Measurements from ENCODE around the gene OMD.

Gene OMD, protein sequence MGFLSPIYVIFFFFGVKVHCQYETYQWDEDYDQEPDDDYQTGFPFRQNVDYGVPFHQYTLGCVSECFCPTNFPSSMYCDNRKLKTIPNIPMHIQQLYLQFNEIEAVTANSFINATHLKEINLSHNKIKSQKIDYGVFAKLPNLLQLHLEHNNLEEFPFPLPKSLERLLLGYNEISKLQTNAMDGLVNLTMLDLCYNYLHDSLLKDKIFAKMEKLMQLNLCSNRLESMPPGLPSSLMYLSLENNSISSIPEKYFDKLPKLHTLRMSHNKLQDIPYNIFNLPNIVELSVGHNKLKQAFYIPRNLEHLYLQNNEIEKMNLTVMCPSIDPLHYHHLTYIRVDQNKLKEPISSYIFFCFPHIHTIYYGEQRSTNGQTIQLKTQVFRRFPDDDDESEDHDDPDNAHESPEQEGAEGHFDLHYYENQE

GRCh38 chr9:92424340-92424739 is at the start of gene OMD:
Gene OMD (minus strand): TSS chr9:92424471. CDS start chr9:92417558, 6,913 bp downstream.
- ATAC-seq: no peak
- Mint-ChIP-seq H3K4me1 (no peaks in the 10 kb centered on the region), H3K9me3 (no peaks in the 10 kb centered on the region), H3K27ac (no peak within 1 kb of the TSS), H3K27me3 (no peaks in the 10 kb centered on the region), H3K4me3 (no peak within 1 kb of the TSS)
- no peak for DNase-seq

DNA sequence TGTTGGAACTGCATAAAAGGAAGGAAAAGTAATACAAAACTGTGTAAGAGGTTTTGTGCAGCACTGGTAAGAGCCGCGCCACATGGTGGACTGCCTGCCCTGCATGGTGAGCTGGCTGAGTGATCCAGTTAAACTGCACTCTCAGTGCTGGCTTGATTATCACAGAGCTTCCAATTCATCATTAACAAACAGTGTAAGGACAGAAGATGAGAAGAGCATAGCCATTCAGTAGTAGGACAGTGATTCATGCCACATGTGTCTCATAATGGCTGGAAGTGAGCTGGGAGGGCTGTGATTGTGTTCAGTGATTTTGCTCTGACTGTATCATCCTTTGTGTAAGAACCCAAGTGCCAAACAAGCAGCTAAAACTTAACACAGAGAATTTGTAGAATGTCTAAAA is 43.9 kb upstream of the OMD start:
- no peaks in the 10 kb centered on the region for H3K27me3 Mint-ChIP-seq
- DNase-seq: no peak
- no peak overlapping the region for H3K27ac Mint-ChIP-seq
- H3K4me1 Mint-ChIP-seq: no peaks in the 10 kb centered on the region
- no peak overlapping the region for H3K4me3 Mint-ChIP-seq
- H3K9me3 Mint-ChIP-seq: no peaks in the 10 kb centered on the region
- no peak for ATAC-seq

DNA sequence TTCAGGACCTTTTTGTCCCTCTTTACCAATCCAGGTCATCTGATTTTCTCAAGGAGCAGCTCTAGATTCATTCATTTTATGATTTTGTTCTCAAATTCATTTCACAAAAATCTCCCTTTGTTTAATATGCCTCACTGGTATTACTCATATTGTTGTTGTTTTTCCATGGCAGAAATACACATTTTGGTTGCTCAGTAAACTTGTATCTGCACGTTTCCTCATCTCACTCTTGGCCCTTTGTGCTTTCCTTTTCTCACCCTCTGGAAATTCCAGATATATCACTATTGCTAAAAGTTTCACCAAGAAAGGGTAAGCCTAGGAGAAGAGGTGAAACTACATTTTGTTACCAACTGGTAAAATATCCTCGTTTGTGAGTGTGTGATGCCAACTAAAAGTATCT is 43.2 kb upstream of the OMD start:
- no peaks in the 10 kb centered on the region for H3K27me3 Mint-ChIP-seq
- no peak for DNase-seq
- no peak overlapping the region for H3K27ac Mint-ChIP-seq
- no peaks in the 10 kb centered on the region for H3K9me3 Mint-ChIP-seq
- H3K4me3 Mint-ChIP-seq: no peak overlapping the region
- no peaks in the 10 kb centered on the region for H3K4me1 Mint-ChIP-seq
- ATAC-seq: no peak

- Mint-ChIP-seq H3K27ac (no peak overlapping the region), H3K9me3 (no peaks in the 10 kb centered on the region), H3K4me1 (no peaks in the 10 kb centered on the region), H3K27me3 (no peaks in the 10 kb centered on the region), H3K4me3 (no peak overlapping the region)
- DNase-seq: no peak
- no peak for ATAC-seq
Observed at GRCh38 chr9:92467041-92467440, 42.8 kb upstream of the OMD start.

GRCh38 chr9:92463984-92464383 is 39.7 kb upstream of the OMD start:
- ATAC-seq: no peak
- H3K4me1 Mint-ChIP-seq: no peaks in the 10 kb centered on the region
- DNase-seq: no peak
- peak overlapping the region in 1 of 2 donors; percentile 66 for H3K27ac Mint-ChIP-seq
- no peaks in the 10 kb centered on the region for H3K9me3 Mint-ChIP-seq
- H3K4me3 Mint-ChIP-seq: no peak overlapping the region
- H3K27me3 Mint-ChIP-seq: no peaks in the 10 kb centered on the region

DNA sequence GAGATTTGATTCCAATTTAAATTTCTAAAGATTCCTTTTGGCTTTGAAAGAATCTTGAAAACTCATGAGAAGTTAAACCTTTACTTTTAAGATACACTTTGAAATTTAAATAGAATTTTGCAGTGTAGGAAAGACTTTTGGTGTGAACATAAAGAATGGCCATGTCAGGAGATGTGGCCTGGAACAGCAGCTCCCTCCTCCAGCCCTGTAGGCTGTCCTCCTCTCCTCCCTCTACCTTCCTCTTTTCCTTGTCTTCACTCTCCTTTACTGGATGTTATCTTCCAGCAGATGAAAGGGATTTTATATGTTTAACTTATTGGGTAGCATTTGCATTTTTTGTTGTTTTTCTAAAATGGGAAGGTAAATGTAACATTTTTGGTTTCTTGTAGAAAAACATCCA is 39.1 kb upstream of the OMD start:
- no peaks in the 10 kb centered on the region for H3K4me1 Mint-ChIP-seq
- H3K4me3 Mint-ChIP-seq: no peak overlapping the region
- peak overlapping the region in 1 of 2 donors; percentile 66 for H3K27ac Mint-ChIP-seq
- no peak for ATAC-seq
- no peaks in the 10 kb centered on the region for H3K27me3 Mint-ChIP-seq
- no peak for DNase-seq
- no peaks in the 10 kb centered on the region for H3K9me3 Mint-ChIP-seq

- Mint-ChIP-seq H3K4me1 (no peaks in the 10 kb centered on the region), H3K9me3 (no peaks in the 10 kb centered on the region), H3K27ac (no peak overlapping the region), H3K4me3 (no peak overlapping the region), H3K27me3 (peaks cover 5% of the 10 kb centered on the region)
- no peak for ATAC-seq
- no peak for DNase-seq
Observed at GRCh38 chr9:92457576-92457975, 33.3 kb upstream of the OMD start.

DNA sequence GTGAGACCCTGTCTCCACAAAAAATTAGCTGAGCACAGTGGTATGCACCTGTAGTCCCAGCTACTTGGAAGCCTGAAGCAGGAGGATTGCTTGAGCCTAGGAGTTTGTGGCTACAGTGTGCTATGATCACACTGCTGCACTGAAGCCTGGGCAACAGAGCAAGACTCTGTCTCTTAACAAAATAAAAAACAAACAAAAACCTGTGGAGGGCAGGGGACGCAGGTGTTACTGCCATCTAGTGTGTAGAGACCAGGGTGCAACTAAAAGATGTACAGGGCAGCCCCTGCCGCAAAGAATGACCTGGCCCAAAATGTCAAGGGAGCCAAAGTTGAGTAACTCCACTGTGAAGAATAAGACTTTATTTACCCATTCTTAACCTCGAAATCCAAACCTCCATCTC is 30.9 kb upstream of the OMD start:
- ATAC-seq: no peak
- no peaks in the 10 kb centered on the region for H3K4me1 Mint-ChIP-seq
- H3K27me3 Mint-ChIP-seq: peaks cover 5% of the 10 kb centered on the region

GRCh38 chr9:92446536-92446935 is 22.3 kb upstream of the OMD start:
- ATAC-seq: no peak
- Mint-ChIP-seq H3K4me1 (no peaks in the 10 kb centered on the region), H3K4me3 (no peak overlapping the region), H3K9me3 (no peaks in the 10 kb centered on the region), H3K27ac (no peak overlapping the region), H3K27me3 (no peaks in the 10 kb centered on the region)
- no peak for DNase-seq

More for the DNA sequence above, 30.9 kb upstream of the OMD start:
- no peak for DNase-seq
- H3K27ac Mint-ChIP-seq: no peak overlapping the region
- no peaks in the 10 kb centered on the region for H3K9me3 Mint-ChIP-seq
- H3K4me3 Mint-ChIP-seq: no peak overlapping the region

- H3K9me3 Mint-ChIP-seq: no peaks in the 10 kb centered on the region
- no peak overlapping the region for H3K4me3 Mint-ChIP-seq
Observed at GRCh38 chr9:92444841-92445240, 20.6 kb upstream of the OMD start.

DNA sequence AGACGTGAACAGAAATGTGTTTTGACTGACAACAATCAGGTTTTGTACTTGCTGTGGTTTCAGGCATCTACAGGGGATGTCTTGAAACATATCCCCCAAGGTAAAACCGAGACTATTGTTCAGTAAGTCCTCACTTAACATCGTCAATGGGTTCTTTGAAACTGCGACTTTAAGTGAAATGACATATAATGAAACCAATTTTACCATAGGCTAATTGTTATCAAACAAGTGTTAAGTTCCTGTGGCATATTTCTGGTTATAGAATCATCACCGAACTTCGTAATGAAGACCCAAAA is 16.4 kb upstream of the OMD start:
- H3K27ac Mint-ChIP-seq: no peak overlapping the region
- H3K4me3 Mint-ChIP-seq: peak overlapping the region in 1 of 2 donors; percentile 37
- H3K27me3 Mint-ChIP-seq: no peaks in the 10 kb centered on the region
- H3K4me1 Mint-ChIP-seq: peaks cover 18% of the 10 kb centered on the region
- no peaks in the 10 kb centered on the region for H3K9me3 Mint-ChIP-seq
- DNase-seq (peak in 1 of 2 donors; percentile 25), ATAC-seq (peak; percentile 99)

More at GRCh38 chr9:92444841-92445240, 20.6 kb upstream of the OMD start:
- H3K27ac Mint-ChIP-seq: no peak overlapping the region
- no peak for ATAC-seq
- no peaks in the 10 kb centered on the region for H3K27me3 Mint-ChIP-seq
- no peak for DNase-seq
- peaks cover 15% of the 10 kb centered on the region for H3K4me1 Mint-ChIP-seq

- H3K4me1 Mint-ChIP-seq: peaks cover 18% of the 10 kb centered on the region
- H3K27me3 Mint-ChIP-seq: no peaks in the 10 kb centered on the region
- ATAC-seq: no peak
- DNase-seq: no peak
- no peak overlapping the region for H3K27ac Mint-ChIP-seq
- peak overlapping the region; percentile 37 to 43 for H3K4me3 Mint-ChIP-seq
- no peaks in the 10 kb centered on the region for H3K9me3 Mint-ChIP-seq
Observed at GRCh38 chr9:92439921-92440750, 15.9 kb upstream of the OMD start.

DNA sequence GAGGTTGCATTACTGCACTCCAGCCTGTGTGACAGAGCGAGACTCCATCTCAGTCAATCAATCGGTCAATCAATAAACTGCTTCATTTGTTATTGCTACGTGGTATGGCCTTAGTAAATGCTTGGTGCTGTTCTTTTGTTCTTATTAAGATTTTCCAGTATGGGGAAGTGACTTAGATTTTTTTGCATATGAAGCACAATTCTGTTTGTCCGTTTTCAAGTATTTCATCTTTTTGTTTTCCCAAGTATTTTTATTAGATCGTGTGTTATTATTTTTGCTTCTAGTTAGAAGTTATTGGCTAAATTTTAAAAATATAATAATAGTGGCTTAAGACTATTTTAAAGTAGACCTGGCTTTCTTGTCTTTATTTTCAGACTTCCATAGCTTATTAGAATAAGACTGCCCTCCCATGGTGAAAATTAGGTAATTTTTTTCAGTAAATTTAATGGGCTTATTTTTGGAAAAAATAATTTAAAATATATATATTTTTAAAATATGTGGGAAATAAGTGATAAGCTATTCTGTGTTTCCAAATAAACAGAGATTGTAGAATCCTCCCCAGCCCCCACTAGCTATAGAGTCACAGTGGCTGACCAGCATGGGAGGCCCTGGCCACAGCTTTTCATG is 14.7 kb upstream of the OMD start:
- peaks cover 18% of the 10 kb centered on the region for H3K4me1 Mint-ChIP-seq
- no peak overlapping the region for H3K4me3 Mint-ChIP-seq
- H3K27ac Mint-ChIP-seq: no peak overlapping the region
- no peak for ATAC-seq
- no peak for DNase-seq
- no peaks in the 10 kb centered on the region for H3K9me3 Mint-ChIP-seq
- no peaks in the 10 kb centered on the region for H3K27me3 Mint-ChIP-seq

DNA sequence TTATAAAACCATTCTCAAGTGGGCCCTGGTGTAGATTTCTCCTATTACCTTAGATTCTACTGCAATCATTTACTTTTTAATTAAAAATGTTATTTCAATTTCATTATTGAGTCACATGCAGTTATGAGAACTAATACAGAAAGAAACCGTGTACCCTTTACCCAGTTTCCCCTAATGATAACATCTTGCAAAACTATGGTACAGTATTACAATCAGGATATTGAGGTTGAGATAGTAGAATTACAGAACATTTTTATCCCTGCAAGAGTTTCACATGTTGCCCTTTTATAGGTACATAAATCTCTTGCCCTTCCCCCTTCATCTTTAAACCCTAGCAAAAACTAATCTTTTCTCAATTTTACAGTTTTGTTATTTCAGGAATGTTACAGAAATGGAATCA is 11.0 kb upstream of the OMD start:
- H3K27ac Mint-ChIP-seq: no peak overlapping the region
- no peak for ATAC-seq
- peaks cover 6% of the 10 kb centered on the region for H3K4me1 Mint-ChIP-seq
- no peak overlapping the region for H3K4me3 Mint-ChIP-seq
- H3K27me3 Mint-ChIP-seq: no peaks in the 10 kb centered on the region
- no peak for DNase-seq
- H3K9me3 Mint-ChIP-seq: no peaks in the 10 kb centered on the region

GRCh38 chr9:92432972-92433548 is 8.8 kb upstream of the OMD start:
- no peaks in the 10 kb centered on the region for H3K27me3 Mint-ChIP-seq
- H3K4me3 Mint-ChIP-seq: no peak overlapping the region
- no peaks in the 10 kb centered on the region for H3K4me1 Mint-ChIP-seq
- ATAC-seq (no peak), DNase-seq (no peak)
- no peak overlapping the region for H3K27ac Mint-ChIP-seq
- H3K9me3 Mint-ChIP-seq: no peaks in the 10 kb centered on the region

DNA sequence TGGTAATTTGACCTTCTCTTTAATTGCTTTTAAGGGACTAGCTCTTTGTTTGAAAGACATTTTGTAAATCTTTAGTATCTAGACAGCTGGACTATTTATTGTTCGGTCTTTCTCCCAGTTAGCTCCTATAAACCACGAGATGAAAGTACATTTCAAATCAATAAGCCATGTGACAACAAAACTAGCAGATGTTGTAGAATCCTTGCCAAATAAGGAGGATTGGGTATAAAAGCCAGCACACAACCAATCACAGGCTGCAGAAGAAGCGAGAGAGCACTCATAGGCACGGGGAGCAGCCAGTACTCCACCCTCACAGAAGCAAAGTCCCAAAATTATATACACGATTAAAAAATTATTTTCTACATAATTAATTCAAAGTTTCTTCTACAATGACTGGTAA is 8.1 kb upstream of the OMD start:
- Mint-ChIP-seq H3K27me3 (no peaks in the 10 kb centered on the region), H3K4me1 (no peaks in the 10 kb centered on the region), H3K9me3 (no peaks in the 10 kb centered on the region), H3K4me3 (no peak overlapping the region), H3K27ac (no peak overlapping the region)
- ATAC-seq (no peak), DNase-seq (no peak)

All from stimulated activated naive CD8-positive, alpha-beta T cell treated with anti-CD3 and anti-CD28 coated beads, Interleukin-15, amount 100 ng/mL, for 72 hours (primary cell).